Measurements from ENCODE around the gene SLX9.

SLX9 gene

GRCh38 chr21:44941567-44941966 is 1.7 kb downstream of the SLX9 start:
- H3K4me2 ChIP-seq (ENCODE audit: insufficient read depth, low read length) = peak overlapping the region; percentile 80
- TF ChIP-seq EZH2 (IDR thresholded peaks at IDR 0.05; ENCODE audit: borderline replicate concordance, low read depth, low read length, severe bottlenecking) (no peak), CTCF (IDR thresholded peaks at IDR 0.05; ENCODE audit: borderline replicate concordance, extremely low read depth, low read length, poor library complexity, severe bottlenecking) (no peak)
- H2AFZ ChIP-seq (ENCODE audit: low read depth, low read length) = no peak overlapping the region
- peaks cover 77% of the 10 kb centered on the region for H3K79me2 ChIP-seq (ENCODE audit: insufficient read depth, low read length)
- DNase-seq = no peak
- no peak for ATAC-seq (ENCODE audit: insufficient read depth, low read depth)
- peaks cover 47% of the 10 kb centered on the region for H3K36me3 ChIP-seq (ENCODE audit: insufficient read depth, low read length)
- H4K20me1 ChIP-seq (ENCODE audit: insufficient read depth, low read length) = peaks cover 50% of the 10 kb centered on the region
- peak overlapping the region; percentile 79 for H3K9ac ChIP-seq (ENCODE audit: low read depth, low read length)
- no peaks in the 10 kb centered on the region for H3K27me3 ChIP-seq (ENCODE audit: insufficient read depth, low read length, poor library complexity)
- peak overlapping the region in 1 of 2 experiments; percentile 97; a peak in 3 of 4 replicates for H3K4me3 ChIP-seq (ENCODE audit: low read depth in 1 of 2, low read length in 2 of 2)
- H3K4me1 ChIP-seq (ENCODE audit: insufficient read depth, low read length) = peaks cover 42% of the 10 kb centered on the region
- no peaks in the 10 kb centered on the region for H3K9me3 ChIP-seq (ENCODE audit: insufficient read depth, low read length, severe bottlenecking)
- peak overlapping the region; percentile 71; the same call in 1 of the 2 replicates for H3K27ac ChIP-seq (ENCODE audit: low read length)

GRCh38 chr21:44942566-44942965 is 2.7 kb downstream of the SLX9 start:
- peaks cover 87% of the 10 kb centered on the region for H3K79me2 ChIP-seq (ENCODE audit: insufficient read depth, low read length)

GRCh38 chr21:44943005-44943685 is 3.3 kb downstream of the SLX9 start:
- TF ChIP-seq EZH2 (IDR thresholded peaks at IDR 0.05; ENCODE audit: borderline replicate concordance, low read depth, low read length, severe bottlenecking) = no peak
- TF ChIP-seq CTCF (IDR thresholded peaks at IDR 0.05; ENCODE audit: borderline replicate concordance, extremely low read depth, low read length, poor library complexity, severe bottlenecking) = no peak
- peaks cover 66% of the 10 kb centered on the region for H4K20me1 ChIP-seq (ENCODE audit: insufficient read depth, low read length)
- ATAC-seq (ENCODE audit: insufficient read depth, low read depth) (no peak), DNase-seq (no peak)
- H2AFZ ChIP-seq (ENCODE audit: low read depth, low read length) = no peak overlapping the region
- H3K4me2 ChIP-seq (ENCODE audit: insufficient read depth, low read length) = peak overlapping the region; percentile 80; the same call in 1 of the 2 replicates
- no peaks in the 10 kb centered on the region for H3K9me3 ChIP-seq (ENCODE audit: insufficient read depth, low read length, severe bottlenecking)
- no peaks in the 10 kb centered on the region for H3K27me3 ChIP-seq (ENCODE audit: insufficient read depth, low read length, poor library complexity)
- no peak overlapping the region for H3K27ac ChIP-seq (ENCODE audit: low read length)
- no peak overlapping the region for H3K4me3 ChIP-seq (ENCODE audit: low read depth in 1 of 2, low read length in 2 of 2)
- peaks cover 92% of the 10 kb centered on the region for H3K79me2 ChIP-seq (ENCODE audit: insufficient read depth, low read length)
- peaks cover 42% of the 10 kb centered on the region for H3K4me1 ChIP-seq (ENCODE audit: insufficient read depth, low read length)
- peaks cover 60% of the 10 kb centered on the region for H3K36me3 ChIP-seq (ENCODE audit: insufficient read depth, low read length)
- no peak overlapping the region for H3K9ac ChIP-seq (ENCODE audit: low read depth, low read length)

More at GRCh38 chr21:44942566-44942965, 2.7 kb downstream of the SLX9 start:
- Histone ChIP-seq H2AFZ (ENCODE audit: low read depth, low read length) (no peak overlapping the region), H3K27me3 (ENCODE audit: insufficient read depth, low read length, poor library complexity) (no peaks in the 10 kb centered on the region), H3K4me3 (ENCODE audit: low read depth in 1 of 2, low read length in 2 of 2) (no peak overlapping the region), H3K9ac (ENCODE audit: low read depth, low read length) (0 out of 2 replicates have a peak overlapping the region, but pooled peaks have one; percentile 79), H3K4me1 (ENCODE audit: insufficient read depth, low read length) (peaks cover 42% of the 10 kb centered on the region), H4K20me1 (ENCODE audit: insufficient read depth, low read length) (peaks cover 60% of the 10 kb centered on the region), H3K9me3 (ENCODE audit: insufficient read depth, low read length, severe bottlenecking) (no peaks in the 10 kb centered on the region), H3K36me3 (ENCODE audit: insufficient read depth, low read length) (peaks cover 57% of the 10 kb centered on the region), H3K4me2 (ENCODE audit: insufficient read depth, low read length) (peak overlapping the region; percentile 80), H3K27ac (ENCODE audit: low read length) (no peak overlapping the region)
- no peak for ATAC-seq (ENCODE audit: insufficient read depth, low read depth)
- TF ChIP-seq EZH2 (IDR thresholded peaks at IDR 0.05; ENCODE audit: borderline replicate concordance, low read depth, low read length, severe bottlenecking) (no peak), CTCF (IDR thresholded peaks at IDR 0.05; ENCODE audit: borderline replicate concordance, extremely low read depth, low read length, poor library complexity, severe bottlenecking) (no peak)
- DNase-seq = no peak

All from DND-41 (cell line).